DOHH2 (cell line): Measurements from ENCODE around the gene WDR64.

ENCODE experiments used
- H3F3A ChIP-seq: fragments of 200-600 bp; sonication (generic), shearing (Covaris generic); 2 replicates; pipeline ENCODE4 v1.6.0; 2016; ENCODE audit warnings: antibody characterized with exemption, mild to moderate bottlenecking; ENCODE audit not compliant: control insufficient read depth, insufficient read depth
- H3K27ac ChIP-seq: fragments of 200-600 bp; sonication (generic); 2 replicates; pipeline ENCODE4 v1.5.1; 2014; ENCODE audit warnings: low read depth, mild to moderate bottlenecking, low read length, moderate library complexity
- H3K27me3 ChIP-seq: fragments of 200-600 bp; sonication (generic); 2 replicates; pipeline ENCODE4 v1.6.1; 2014; ENCODE audit warnings: mild to moderate bottlenecking, low read length, mixed read lengths; ENCODE audit not compliant: control insufficient read depth
- H3K36me3 ChIP-seq: fragments of 200-600 bp; sonication (generic); 2 replicates; pipeline ENCODE4 v1.6.1; 2014; ENCODE audit warnings: mild to moderate bottlenecking, low read length, moderate library complexity, mixed read lengths; ENCODE audit not compliant: control insufficient read depth
- H3K4me1 ChIP-seq: fragments of 200-600 bp; sonication (generic); 2 replicates; pipeline ENCODE4 v1.6.1; 2014; ENCODE audit warnings: mild to moderate bottlenecking, low read length, mixed read lengths; ENCODE audit not compliant: control insufficient read depth
- H3K4me2 ChIP-seq: fragments of 200-600 bp; sonication (generic); 2 replicates; pipeline ENCODE4 v1.6.0; 2014; ENCODE audit warnings: mild to moderate bottlenecking, low read length, moderate library complexity
- H3K4me3 ChIP-seq: fragments of 200-600 bp; sonication (generic); 2 replicates; pipeline ENCODE4 v1.5.1; 2014; ENCODE audit warnings: mild to moderate bottlenecking, low read length, mixed read lengths
- H3K79me2 ChIP-seq: fragments of 200-600 bp; sonication (generic); 2 replicates; pipeline ENCODE4 v1.6.1; 2014; ENCODE audit warnings: mild to moderate bottlenecking, low read length, mixed read lengths; ENCODE audit not compliant: control insufficient read depth
- H3K9me2 ChIP-seq: fragments of 200-600 bp; sonication (generic); replicated peaks from 2 replicates; pipeline ENCODE4 v1.6.1; 2014; ENCODE audit warnings: mild to moderate bottlenecking, low read length, mixed read lengths; ENCODE audit not compliant: control insufficient read depth
- H3K9me3 ChIP-seq: fragments of 200-600 bp; sonication (generic); 2 replicates; pipeline ENCODE4 v1.6.1; 2014; ENCODE audit warnings: antibody characterized with exemption, low read length, mixed read lengths; ENCODE audit not compliant: control insufficient read depth, insufficient read depth
- H4K20me1 ChIP-seq: fragments of 200-600 bp; sonication (generic); 2 replicates; pipeline ENCODE4 v1.6.0; 2014; ENCODE audit warnings: low read depth, mild to moderate bottlenecking, antibody characterized with exemption, low read length, moderate library complexity; ENCODE audit not compliant: control insufficient read depth, insufficient read depth
- EZH2phosphoT487 ChIP-seq: fragments of 200-600 bp; sonication (generic); IDR thresholded peaks from 2 replicates; pipeline ENCODE4 v1.6.1; 2017; ENCODE audit warnings: borderline replicate concordance, mild to moderate bottlenecking, antibody characterized with exemption, low read length, moderate library complexity, mixed read lengths
- TF ChIP-seq, protein P1 (sequence below): fragments of 200-600 bp; sonication (generic); IDR thresholded peaks from one replicate; pipeline ENCODE4 v1.5.1; 2014; ENCODE audit warnings: antibody characterized with exemption, mild to moderate bottlenecking, low read depth, low read length; ENCODE audit not compliant: poor library complexity, severe bottlenecking

The WDR64 gene

GRCh38 chr1:241706967-241707366 lies 54.9 kb downstream of the WDR64 start:
- Histone ChIP-seq H3K79me2 (no peaks in the 10 kb centered on the region), H3K9me2 (no peaks in the 10 kb centered on the region), H3K36me3 (no peaks in the 10 kb centered on the region), H3F3A (no peaks in the 10 kb centered on the region), H3K4me3 (no peak overlapping the region), H3K27me3 (no peaks in the 10 kb centered on the region), H3K27ac (no peak overlapping the region), H3K9me3 (no peaks in the 10 kb centered on the region), H4K20me1 (no peaks in the 10 kb centered on the region), H3K4me1 (no peaks in the 10 kb centered on the region), H3K4me2 (no peak overlapping the region)
- TF ChIP-seq, protein P1, sequence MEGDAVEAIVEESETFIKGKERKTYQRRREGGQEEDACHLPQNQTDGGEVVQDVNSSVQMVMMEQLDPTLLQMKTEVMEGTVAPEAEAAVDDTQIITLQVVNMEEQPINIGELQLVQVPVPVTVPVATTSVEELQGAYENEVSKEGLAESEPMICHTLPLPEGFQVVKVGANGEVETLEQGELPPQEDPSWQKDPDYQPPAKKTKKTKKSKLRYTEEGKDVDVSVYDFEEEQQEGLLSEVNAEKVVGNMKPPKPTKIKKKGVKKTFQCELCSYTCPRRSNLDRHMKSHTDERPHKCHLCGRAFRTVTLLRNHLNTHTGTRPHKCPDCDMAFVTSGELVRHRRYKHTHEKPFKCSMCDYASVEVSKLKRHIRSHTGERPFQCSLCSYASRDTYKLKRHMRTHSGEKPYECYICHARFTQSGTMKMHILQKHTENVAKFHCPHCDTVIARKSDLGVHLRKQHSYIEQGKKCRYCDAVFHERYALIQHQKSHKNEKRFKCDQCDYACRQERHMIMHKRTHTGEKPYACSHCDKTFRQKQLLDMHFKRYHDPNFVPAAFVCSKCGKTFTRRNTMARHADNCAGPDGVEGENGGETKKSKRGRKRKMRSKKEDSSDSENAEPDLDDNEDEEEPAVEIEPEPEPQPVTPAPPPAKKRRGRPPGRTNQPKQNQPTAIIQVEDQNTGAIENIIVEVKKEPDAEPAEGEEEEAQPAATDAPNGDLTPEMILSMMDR = no peak
- no peak for TF ChIP-seq EZH2phosphoT487

GRCh38 chr1:241707442-241707841 lies 55.4 kb downstream of the WDR64 start:
- TF ChIP-seq, protein P1 = no peak
- TF ChIP-seq EZH2phosphoT487 = no peak
- Histone ChIP-seq H3K4me3 (no peak overlapping the region), H3K79me2 (no peaks in the 10 kb centered on the region), H3K36me3 (no peaks in the 10 kb centered on the region), H3K9me3 (no peaks in the 10 kb centered on the region), H3K27me3 (no peaks in the 10 kb centered on the region), H3K4me1 (no peaks in the 10 kb centered on the region), H4K20me1 (no peaks in the 10 kb centered on the region), H3K4me2 (no peak overlapping the region), H3K9me2 (no peaks in the 10 kb centered on the region), H3K27ac (no peak overlapping the region), H3F3A (no peaks in the 10 kb centered on the region)

DNA sequence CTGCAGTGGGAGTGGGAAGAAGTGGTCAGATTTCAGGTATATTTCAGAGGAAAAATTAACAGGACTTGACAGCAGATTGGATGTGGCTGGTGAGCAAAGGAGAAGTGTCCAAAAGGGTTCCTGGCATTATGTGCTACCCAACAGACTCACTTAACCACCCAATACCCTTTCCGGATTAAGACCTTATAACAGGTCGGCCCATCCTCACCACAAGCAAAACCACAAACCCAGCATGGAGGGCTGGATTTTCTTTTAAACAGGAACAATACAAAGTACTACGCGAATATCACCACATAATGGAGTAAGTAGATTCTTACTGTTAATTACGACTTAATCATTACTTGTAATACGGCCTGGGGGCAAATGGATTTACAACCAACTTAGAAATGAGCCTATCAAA lies 59.2 kb downstream of the WDR64 start:
- Histone ChIP-seq H3F3A (no peaks in the 10 kb centered on the region), H4K20me1 (no peaks in the 10 kb centered on the region), H3K9me3 (no peaks in the 10 kb centered on the region), H3K4me1 (peaks cover 4% of the 10 kb centered on the region), H3K9me2 (no peaks in the 10 kb centered on the region), H3K79me2 (no peaks in the 10 kb centered on the region), H3K36me3 (no peaks in the 10 kb centered on the region), H3K4me2 (no peak overlapping the region), H3K27me3 (no peaks in the 10 kb centered on the region), H3K27ac (no peak overlapping the region), H3K4me3 (no peak overlapping the region)
- TF ChIP-seq EZH2phosphoT487 = no peak
- TF ChIP-seq, protein P1 = no peak

- TF ChIP-seq, protein P1 = no peak
- no peak for TF ChIP-seq EZH2phosphoT487
- Histone ChIP-seq H3F3A (no peaks in the 10 kb centered on the region), H3K9me3 (no peaks in the 10 kb centered on the region), H3K27ac (no peak overlapping the region), H3K4me1 (peaks cover 4% of the 10 kb centered on the region), H4K20me1 (no peaks in the 10 kb centered on the region), H3K79me2 (no peaks in the 10 kb centered on the region), H3K9me2 (no peaks in the 10 kb centered on the region), H3K4me3 (no peak overlapping the region), H3K27me3 (no peaks in the 10 kb centered on the region), H3K36me3 (no peaks in the 10 kb centered on the region), H3K4me2 (no peak overlapping the region)
Measured at GRCh38 chr1:241713316-241713715, 61.2 kb downstream of the WDR64 start.
